ENCODE measurements around the gene FAM240B. TPM values are rescaled to one million over a fixed set of nuclear protein-coding genes. Genes with fewer than 3 reads are reported as not detected.

Gene FAM240B
- total and polyA plus RNA-seq, 9 donors: 0.11 TPM; not detected in 8

DNA sequence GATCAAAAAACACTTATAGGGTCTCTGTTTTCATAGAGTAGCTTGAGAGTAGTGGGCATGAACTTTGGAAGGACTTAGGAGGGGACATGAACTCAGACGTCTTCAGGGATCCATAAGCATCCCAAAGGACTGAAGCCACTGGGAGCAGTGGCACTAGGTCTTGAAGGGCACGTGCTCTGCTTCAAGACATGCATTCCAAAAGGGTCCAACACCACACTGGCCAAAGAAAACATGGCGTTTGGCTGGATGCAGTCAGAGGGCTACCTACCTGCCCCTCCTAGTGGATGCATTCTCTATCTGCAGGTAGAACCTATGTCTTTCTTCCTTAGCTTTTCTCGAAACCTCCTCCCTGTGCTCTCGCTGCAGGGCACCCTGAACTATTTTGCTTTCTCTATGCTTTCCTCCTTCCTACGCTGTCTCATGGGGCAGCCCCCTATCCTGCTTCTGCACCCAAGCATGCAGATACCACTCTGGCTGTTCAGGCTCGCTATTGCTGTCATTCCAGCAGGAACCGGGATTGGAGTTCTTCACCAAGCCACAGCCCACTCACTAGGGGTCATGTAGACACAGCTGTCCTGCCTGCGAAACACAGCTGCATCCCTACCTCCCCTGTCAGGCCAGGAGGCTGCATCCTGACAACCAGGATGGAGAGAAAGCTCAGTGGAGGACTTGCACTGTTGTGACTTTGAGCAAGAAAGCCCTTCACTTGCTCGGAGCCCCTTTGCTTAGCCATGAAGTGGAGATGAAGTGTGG lies 11.9 kb downstream of the FAM240B start:
- WGBS (ENCODE audit: insufficient coverage): 73% methylated on average over 8 of the region's 10 CpGs
- no peak for DNase-seq
- no peaks in the 10 kb centered on the region for H3K9me3 ChIP-seq (replicated peaks; ENCODE audit: control insufficient read depth, low read depth, low read length)
- H3K4me3 ChIP-seq (ENCODE audit: low read length): no peak overlapping the region
- no peaks in the 10 kb centered on the region for H3K4me1 ChIP-seq (ENCODE audit: control insufficient read depth, insufficient read depth, low read length)
- H3K27ac ChIP-seq (ENCODE audit: low read length): no peak overlapping the region
- H3K27me3 ChIP-seq (ENCODE audit: control insufficient read depth, insufficient read depth, low read length): peaks cover 10% of the 10 kb centered on the region
- no peaks in the 10 kb centered on the region for H3K36me3 ChIP-seq (ENCODE audit: control insufficient read depth, insufficient read depth, low read length)

DNA sequence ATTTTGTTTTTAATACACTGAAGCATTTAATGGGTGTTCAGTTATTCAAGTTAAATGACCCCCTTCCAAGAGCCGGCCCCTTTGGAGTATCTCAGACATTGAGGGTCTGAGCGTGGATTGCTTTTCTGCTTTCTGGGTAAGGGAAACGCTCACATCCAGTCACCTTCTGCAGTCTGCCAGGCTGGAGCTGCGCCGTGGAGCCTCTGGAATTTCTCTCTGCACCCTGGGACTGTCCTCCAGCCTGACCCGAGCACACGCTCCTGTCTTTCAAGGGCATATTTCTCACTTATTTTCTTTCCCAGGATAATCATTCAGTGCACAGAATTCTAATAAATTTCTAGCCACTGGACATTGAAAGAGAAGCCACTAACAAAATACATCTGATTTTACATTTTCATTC lies 13.4 kb downstream of the FAM240B start:
- Histone ChIP-seq H3K9me3 (replicated peaks; ENCODE audit: control insufficient read depth, low read depth, low read length) (no peaks in the 10 kb centered on the region), H3K4me3 (ENCODE audit: low read length) (no peak overlapping the region), H3K27me3 (ENCODE audit: control insufficient read depth, insufficient read depth, low read length) (peaks cover 7% of the 10 kb centered on the region), H3K36me3 (ENCODE audit: control insufficient read depth, insufficient read depth, low read length) (no peaks in the 10 kb centered on the region), H3K27ac (ENCODE audit: low read length) (no peak overlapping the region), H3K4me1 (ENCODE audit: control insufficient read depth, insufficient read depth, low read length) (no peaks in the 10 kb centered on the region)
- WGBS (ENCODE audit: insufficient coverage): 46% methylated on average over 7 of the region's 7 CpGs
- no peak for DNase-seq

DNA sequence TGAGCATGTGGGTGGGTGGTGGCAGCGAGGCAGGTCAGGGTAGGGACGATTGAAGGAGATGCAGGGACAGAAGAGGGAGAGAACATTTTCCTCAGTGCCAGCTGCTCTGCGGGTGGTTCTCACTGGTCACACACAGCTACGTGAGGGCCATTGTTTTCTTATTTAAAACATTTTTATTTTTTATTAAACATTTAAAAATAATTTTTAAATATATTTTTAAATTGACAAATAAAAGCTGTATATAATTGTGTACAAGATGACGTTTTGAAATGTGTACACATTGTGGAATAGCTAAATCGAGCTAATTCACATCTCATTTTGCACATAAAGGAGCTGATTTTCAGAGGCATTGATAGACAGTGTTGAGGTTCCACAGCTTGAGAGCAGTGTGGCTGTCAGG lies 14.0 kb downstream of the FAM240B start:
- Histone ChIP-seq H3K4me3 (ENCODE audit: low read length) (no peak overlapping the region), H3K27me3 (ENCODE audit: control insufficient read depth, insufficient read depth, low read length) (peaks cover 7% of the 10 kb centered on the region), H3K4me1 (ENCODE audit: control insufficient read depth, insufficient read depth, low read length) (no peaks in the 10 kb centered on the region), H3K36me3 (ENCODE audit: control insufficient read depth, insufficient read depth, low read length) (no peaks in the 10 kb centered on the region), H3K27ac (ENCODE audit: low read length) (no peak overlapping the region), H3K9me3 (replicated peaks; ENCODE audit: control insufficient read depth, low read depth, low read length) (no peaks in the 10 kb centered on the region)
- WGBS (ENCODE audit: insufficient coverage): 72% methylated on average over 2 of the region's 6 CpGs
- no peak for DNase-seq

DNA sequence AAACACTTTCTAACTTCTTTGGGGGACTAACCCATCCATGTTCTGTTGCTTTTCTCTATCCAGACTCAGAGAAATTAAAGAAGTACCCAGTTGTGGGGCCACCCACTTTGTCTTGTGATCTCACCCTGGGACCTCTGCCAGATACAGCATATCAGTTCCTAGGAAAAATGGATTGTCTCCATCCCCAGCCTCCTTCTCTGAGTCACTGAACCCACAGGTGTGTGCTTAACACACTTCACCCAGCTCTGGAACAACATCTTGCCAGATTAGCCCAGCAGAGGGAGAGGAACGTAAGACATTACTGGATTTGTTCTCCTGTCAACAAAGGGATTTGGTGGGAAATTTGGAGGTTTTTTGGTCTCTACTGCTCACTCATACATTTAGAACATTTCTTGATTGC lies 19.2 kb downstream of the FAM240B start:
- Histone ChIP-seq H3K4me1 (ENCODE audit: control insufficient read depth, insufficient read depth, low read length) (no peaks in the 10 kb centered on the region), H3K36me3 (ENCODE audit: control insufficient read depth, insufficient read depth, low read length) (no peaks in the 10 kb centered on the region), H3K9me3 (replicated peaks; ENCODE audit: control insufficient read depth, low read depth, low read length) (no peaks in the 10 kb centered on the region), H3K27ac (ENCODE audit: low read length) (no peak overlapping the region), H3K27me3 (ENCODE audit: control insufficient read depth, insufficient read depth, low read length) (peaks cover 3% of the 10 kb centered on the region), H3K4me3 (ENCODE audit: low read length) (no peak overlapping the region)
- no CpG with 5 or more reads among the region's 1 CpG for WGBS (ENCODE audit: insufficient coverage)
- DNase-seq: no peak

DNA sequence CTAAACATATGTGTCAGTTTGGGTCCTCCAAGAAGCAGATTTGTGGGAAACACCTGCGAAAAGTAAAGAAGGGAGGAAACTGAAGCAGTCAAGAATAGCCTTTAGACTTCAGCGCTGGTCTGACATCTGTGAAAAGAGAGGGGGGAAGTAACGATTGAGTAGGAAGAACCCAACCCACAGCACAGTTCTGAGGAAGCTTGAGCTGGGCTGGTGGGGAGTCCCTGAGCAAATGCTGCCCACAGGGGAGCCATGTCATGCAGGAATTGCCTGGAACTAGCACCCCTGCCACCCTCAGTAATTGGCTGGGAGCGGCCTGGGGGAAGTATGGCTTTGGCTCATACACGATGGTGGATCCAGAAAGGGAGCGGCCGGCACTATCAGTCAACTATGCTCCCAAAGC lies 20.6 kb downstream of the FAM240B start:
- H3K27me3 ChIP-seq (ENCODE audit: control insufficient read depth, insufficient read depth, low read length): no peaks in the 10 kb centered on the region
- H3K36me3 ChIP-seq (ENCODE audit: control insufficient read depth, insufficient read depth, low read length): no peaks in the 10 kb centered on the region
- H3K4me3 ChIP-seq (ENCODE audit: low read length): no peak overlapping the region
- H3K27ac ChIP-seq (ENCODE audit: low read length): no peak overlapping the region
- no peaks in the 10 kb centered on the region for H3K9me3 ChIP-seq (replicated peaks; ENCODE audit: control insufficient read depth, low read depth, low read length)
- WGBS (ENCODE audit: insufficient coverage): 82% methylated on average over 4 of the region's 7 CpGs
- H3K4me1 ChIP-seq (ENCODE audit: control insufficient read depth, insufficient read depth, low read length): no peaks in the 10 kb centered on the region
- DNase-seq: no peak

DNA sequence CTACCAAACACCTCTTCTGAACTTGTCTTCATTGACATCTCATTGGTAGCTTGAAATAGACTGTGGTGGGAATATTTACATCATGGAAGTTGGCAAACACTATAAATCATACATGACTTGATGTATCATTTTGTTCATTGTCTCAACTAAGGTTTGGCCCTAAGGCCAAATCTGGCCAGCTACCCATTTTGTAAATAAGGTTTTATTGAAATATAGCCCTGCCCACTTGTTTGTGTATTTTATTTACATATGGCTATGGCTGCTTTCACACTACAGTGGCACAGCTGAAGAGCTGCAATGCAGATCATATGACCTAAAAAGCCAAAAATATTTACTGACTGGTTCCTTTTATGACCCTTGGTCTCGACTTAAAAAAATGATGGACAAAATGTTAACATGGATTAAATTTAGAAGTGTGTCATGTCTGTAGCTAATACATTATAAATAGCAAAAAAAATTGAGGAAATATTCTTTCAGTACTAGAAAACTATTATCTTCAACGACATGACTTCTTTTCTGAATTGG lies 22.1 kb downstream of the FAM240B start:
- Histone ChIP-seq H3K27me3 (ENCODE audit: control insufficient read depth, insufficient read depth, low read length) (no peaks in the 10 kb centered on the region), H3K9me3 (replicated peaks; ENCODE audit: control insufficient read depth, low read depth, low read length) (no peaks in the 10 kb centered on the region), H3K27ac (ENCODE audit: low read length) (no peak overlapping the region), H3K4me3 (ENCODE audit: low read length) (no peak overlapping the region), H3K36me3 (ENCODE audit: control insufficient read depth, insufficient read depth, low read length) (no peaks in the 10 kb centered on the region), H3K4me1 (ENCODE audit: control insufficient read depth, insufficient read depth, low read length) (no peaks in the 10 kb centered on the region)
- no peak for DNase-seq
- no CpG with 5 or more reads among the region's 2 CpGs for WGBS (ENCODE audit: insufficient coverage)

DNA sequence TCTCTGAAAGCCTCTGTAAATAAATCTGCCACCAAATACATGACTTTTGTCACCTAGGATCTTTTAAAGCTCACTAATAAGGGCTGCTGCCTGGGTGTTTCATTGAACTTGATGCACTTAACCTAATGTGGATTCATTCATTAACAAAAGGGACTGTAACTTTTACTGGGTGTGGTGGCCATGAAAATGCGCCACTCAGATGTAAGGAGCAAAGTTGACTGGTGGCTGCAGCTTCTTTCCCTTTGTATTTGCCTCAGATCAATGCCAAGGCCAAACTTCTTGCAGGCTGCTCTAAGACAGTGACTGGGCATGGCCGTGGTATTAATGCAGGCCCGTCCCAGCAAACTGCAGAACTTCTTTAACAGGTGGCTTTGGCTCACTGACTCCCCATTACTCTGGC lies 22.9 kb downstream of the FAM240B start:
- H3K36me3 ChIP-seq (ENCODE audit: control insufficient read depth, insufficient read depth, low read length): no peaks in the 10 kb centered on the region
- no peak overlapping the region for H3K27ac ChIP-seq (ENCODE audit: low read length)
- no peaks in the 10 kb centered on the region for H3K9me3 ChIP-seq (replicated peaks; ENCODE audit: control insufficient read depth, low read depth, low read length)
- 77% methylated on average over 3 of the region's 3 CpGs for WGBS (ENCODE audit: insufficient coverage)
- no peak overlapping the region for H3K4me3 ChIP-seq (ENCODE audit: low read length)
- no peaks in the 10 kb centered on the region for H3K27me3 ChIP-seq (ENCODE audit: control insufficient read depth, insufficient read depth, low read length)
- DNase-seq: no peak
- no peaks in the 10 kb centered on the region for H3K4me1 ChIP-seq (ENCODE audit: control insufficient read depth, insufficient read depth, low read length)

DNA sequence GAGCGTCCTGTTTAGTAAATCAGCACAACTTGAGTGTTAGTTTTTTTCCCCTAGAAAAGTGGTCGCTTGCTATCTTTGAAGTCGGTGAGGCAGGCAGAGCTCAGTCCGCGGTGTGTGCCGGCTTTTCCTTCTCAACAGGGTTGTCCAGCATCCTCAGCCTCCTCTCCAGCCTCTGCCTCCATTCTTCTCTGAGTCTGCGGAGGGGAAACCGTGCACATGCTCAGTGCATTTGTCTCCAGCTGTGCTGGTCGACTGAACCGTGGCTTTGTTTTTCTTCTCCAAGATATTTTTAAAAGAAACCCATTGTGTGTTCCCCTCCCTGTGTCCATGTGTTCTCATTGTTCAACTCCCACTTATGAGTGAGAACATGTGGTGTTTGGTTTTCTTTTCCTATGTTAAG lies 25.3 kb downstream of the FAM240B start:
- no peaks in the 10 kb centered on the region for H3K9me3 ChIP-seq (replicated peaks; ENCODE audit: control insufficient read depth, low read depth, low read length)
- 81% methylated on average over 8 of the region's 10 CpGs for WGBS (ENCODE audit: insufficient coverage)
- H3K4me1 ChIP-seq (ENCODE audit: control insufficient read depth, insufficient read depth, low read length): peaks cover 2% of the 10 kb centered on the region
- H3K27ac ChIP-seq (ENCODE audit: low read length): no peak overlapping the region
- no peak for DNase-seq
- H3K36me3 ChIP-seq (ENCODE audit: control insufficient read depth, insufficient read depth, low read length): no peaks in the 10 kb centered on the region
- H3K27me3 ChIP-seq (ENCODE audit: control insufficient read depth, insufficient read depth, low read length): no peaks in the 10 kb centered on the region
- no peak overlapping the region for H3K4me3 ChIP-seq (ENCODE audit: low read length)

DNA sequence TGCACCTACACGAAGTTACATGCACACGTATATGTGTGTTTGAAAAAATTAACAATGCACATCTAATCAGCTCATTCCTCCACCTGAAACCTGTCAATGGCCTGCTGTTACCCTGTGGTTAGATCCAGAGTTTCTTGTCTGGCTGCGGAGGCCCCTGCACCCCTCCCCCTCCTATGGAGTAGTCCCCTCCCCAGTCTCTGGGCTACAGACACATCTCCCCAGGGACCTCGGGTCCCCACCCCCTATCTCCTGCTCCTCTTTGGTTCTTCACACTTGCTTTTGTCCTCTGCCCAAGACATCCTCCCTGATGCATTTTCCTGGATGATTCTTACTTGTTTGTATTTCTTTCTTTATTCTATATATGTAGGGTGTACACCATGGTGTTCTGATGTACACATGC lies 27.2 kb downstream of the FAM240B start:
- Histone ChIP-seq H3K9me3 (replicated peaks; ENCODE audit: control insufficient read depth, low read depth, low read length) (no peaks in the 10 kb centered on the region), H3K4me3 (ENCODE audit: low read length) (no peak overlapping the region), H3K36me3 (ENCODE audit: control insufficient read depth, insufficient read depth, low read length) (no peaks in the 10 kb centered on the region), H3K4me1 (ENCODE audit: control insufficient read depth, insufficient read depth, low read length) (peaks cover 4% of the 10 kb centered on the region), H3K27ac (ENCODE audit: low read length) (no peak overlapping the region), H3K27me3 (ENCODE audit: control insufficient read depth, insufficient read depth, low read length) (no peaks in the 10 kb centered on the region)
- no peak for DNase-seq
- 50% methylated on average over 1 of the region's 4 CpGs for WGBS (ENCODE audit: insufficient coverage)

DNA sequence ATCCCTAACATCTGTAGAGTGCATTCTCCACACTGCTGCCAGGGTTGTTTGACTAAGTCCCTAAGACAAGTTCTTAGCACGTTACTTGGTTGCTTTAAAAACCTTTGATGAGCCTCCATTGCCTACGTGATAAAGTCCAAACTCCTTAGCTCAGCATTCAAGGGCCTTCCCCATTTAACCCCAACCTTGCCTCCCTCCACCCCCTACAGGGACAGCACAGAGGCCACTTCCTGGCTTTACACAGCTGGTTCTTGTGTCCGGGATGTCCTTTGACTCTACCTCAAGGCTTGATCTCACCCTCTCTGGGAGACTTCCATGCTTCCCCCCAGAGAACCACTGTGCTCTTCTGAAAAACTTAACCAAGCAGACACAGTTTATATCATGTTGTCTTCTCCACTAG lies 29.4 kb downstream of the FAM240B start:
- no peaks in the 10 kb centered on the region for H3K9me3 ChIP-seq (replicated peaks; ENCODE audit: control insufficient read depth, low read depth, low read length)
- WGBS (ENCODE audit: insufficient coverage): 32% methylated on average over 3 of the region's 3 CpGs
- H3K4me3 ChIP-seq (ENCODE audit: low read length): no peak overlapping the region
- DNase-seq: no peak
- no peak overlapping the region for H3K27ac ChIP-seq (ENCODE audit: low read length)
- H3K4me1 ChIP-seq (ENCODE audit: control insufficient read depth, insufficient read depth, low read length): peaks cover 9% of the 10 kb centered on the region
- H3K27me3 ChIP-seq (ENCODE audit: control insufficient read depth, insufficient read depth, low read length): peaks cover 2% of the 10 kb centered on the region
- H3K36me3 ChIP-seq (ENCODE audit: control insufficient read depth, insufficient read depth, low read length): no peaks in the 10 kb centered on the region
